ENCODE data around the gene DENND6B. TPM values are rescaled to one million over a fixed set of nuclear protein-coding genes. Genes with fewer than 3 reads are reported as not detected.

Gene DENND6B
- total and polyA plus RNA-seq, 2 of the 13 experiments (the other 11 are each of a cell fraction or from before 2014, with no cell fraction given), result 0.95 to 3.8 TPM

- TF ChIP-seq ZNF710 (CRISPR knock-in tag; IDR thresholded peaks at IDR 0.05; ENCODE audit: borderline replicate concordance) (no peak), SMC3 (IDR thresholded peaks at IDR 0.05; ENCODE audit: low read length) (no peak), ZNF878 (CRISPR knock-in tag; IDR thresholded peaks at IDR 0.05) (no peak), MTA3 (CRISPR knock-in tag; IDR thresholded peaks at IDR 0.05) (no peak), ZFY (CRISPR knock-in tag; IDR thresholded peaks at IDR 0.05) (no peak; the same call in 1 of the 2 replicates), BCL6 (CRISPR knock-in tag; IDR thresholded peaks at IDR 0.05) (no peak), MBNL3 (CRISPR knock-in tag; conservative IDR thresholded peaks at IDR 0.05) (no peak), ZNF616 (CRISPR knock-in tag; IDR thresholded peaks at IDR 0.05; ENCODE audit: low read depth) (no peak), BRF2 (CRISPR knock-in tag; IDR thresholded peaks at IDR 0.05) (no peak), ZFX (CRISPR knock-in tag; IDR thresholded peaks at IDR 0.05; ENCODE audit: low read depth) (peak; percentile 59), ZNF382 (CRISPR knock-in tag; IDR thresholded peaks at IDR 0.05; ENCODE audit: borderline replicate concordance) (no peak)
- TF ChIP-seq, protein P1, sequence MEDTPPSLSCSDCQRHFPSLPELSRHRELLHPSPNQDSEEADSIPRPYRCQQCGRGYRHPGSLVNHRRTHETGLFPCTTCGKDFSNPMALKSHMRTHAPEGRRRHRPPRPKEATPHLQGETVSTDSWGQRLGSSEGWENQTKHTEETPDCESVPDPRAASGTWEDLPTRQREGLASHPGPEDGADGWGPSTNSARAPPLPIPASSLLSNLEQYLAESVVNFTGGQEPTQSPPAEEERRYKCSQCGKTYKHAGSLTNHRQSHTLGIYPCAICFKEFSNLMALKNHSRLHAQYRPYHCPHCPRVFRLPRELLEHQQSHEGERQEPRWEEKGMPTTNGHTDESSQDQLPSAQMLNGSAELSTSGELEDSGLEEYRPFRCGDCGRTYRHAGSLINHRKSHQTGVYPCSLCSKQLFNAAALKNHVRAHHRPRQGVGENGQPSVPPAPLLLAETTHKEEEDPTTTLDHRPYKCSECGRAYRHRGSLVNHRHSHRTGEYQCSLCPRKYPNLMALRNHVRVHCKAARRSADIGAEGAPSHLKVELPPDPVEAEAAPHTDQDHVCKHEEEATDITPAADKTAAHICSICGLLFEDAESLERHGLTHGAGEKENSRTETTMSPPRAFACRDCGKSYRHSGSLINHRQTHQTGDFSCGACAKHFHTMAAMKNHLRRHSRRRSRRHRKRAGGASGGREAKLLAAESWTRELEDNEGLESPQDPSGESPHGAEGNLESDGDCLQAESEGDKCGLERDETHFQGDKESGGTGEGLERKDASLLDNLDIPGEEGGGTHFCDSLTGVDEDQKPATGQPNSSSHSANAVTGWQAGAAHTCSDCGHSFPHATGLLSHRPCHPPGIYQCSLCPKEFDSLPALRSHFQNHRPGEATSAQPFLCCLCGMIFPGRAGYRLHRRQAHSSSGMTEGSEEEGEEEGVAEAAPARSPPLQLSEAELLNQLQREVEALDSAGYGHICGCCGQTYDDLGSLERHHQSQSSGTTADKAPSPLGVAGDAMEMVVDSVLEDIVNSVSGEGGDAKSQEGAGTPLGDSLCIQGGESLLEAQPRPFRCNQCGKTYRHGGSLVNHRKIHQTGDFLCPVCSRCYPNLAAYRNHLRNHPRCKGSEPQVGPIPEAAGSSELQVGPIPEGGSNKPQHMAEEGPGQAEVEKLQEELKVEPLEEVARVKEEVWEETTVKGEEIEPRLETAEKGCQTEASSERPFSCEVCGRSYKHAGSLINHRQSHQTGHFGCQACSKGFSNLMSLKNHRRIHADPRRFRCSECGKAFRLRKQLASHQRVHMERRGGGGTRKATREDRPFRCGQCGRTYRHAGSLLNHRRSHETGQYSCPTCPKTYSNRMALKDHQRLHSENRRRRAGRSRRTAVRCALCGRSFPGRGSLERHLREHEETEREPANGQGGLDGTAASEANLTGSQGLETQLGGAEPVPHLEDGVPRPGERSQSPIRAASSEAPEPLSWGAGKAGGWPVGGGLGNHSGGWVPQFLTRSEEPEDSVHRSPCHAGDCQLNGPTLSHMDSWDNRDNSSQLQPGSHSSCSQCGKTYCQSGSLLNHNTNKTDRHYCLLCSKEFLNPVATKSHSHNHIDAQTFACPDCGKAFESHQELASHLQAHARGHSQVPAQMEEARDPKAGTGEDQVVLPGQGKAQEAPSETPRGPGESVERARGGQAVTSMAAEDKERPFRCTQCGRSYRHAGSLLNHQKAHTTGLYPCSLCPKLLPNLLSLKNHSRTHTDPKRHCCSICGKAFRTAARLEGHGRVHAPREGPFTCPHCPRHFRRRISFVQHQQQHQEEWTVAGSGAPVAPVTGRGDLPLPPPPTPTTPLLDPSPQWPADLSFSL (CRISPR knock-in tag; IDR thresholded peaks at IDR 0.05), result no peak
- TF ChIP-seq, protein P2, sequence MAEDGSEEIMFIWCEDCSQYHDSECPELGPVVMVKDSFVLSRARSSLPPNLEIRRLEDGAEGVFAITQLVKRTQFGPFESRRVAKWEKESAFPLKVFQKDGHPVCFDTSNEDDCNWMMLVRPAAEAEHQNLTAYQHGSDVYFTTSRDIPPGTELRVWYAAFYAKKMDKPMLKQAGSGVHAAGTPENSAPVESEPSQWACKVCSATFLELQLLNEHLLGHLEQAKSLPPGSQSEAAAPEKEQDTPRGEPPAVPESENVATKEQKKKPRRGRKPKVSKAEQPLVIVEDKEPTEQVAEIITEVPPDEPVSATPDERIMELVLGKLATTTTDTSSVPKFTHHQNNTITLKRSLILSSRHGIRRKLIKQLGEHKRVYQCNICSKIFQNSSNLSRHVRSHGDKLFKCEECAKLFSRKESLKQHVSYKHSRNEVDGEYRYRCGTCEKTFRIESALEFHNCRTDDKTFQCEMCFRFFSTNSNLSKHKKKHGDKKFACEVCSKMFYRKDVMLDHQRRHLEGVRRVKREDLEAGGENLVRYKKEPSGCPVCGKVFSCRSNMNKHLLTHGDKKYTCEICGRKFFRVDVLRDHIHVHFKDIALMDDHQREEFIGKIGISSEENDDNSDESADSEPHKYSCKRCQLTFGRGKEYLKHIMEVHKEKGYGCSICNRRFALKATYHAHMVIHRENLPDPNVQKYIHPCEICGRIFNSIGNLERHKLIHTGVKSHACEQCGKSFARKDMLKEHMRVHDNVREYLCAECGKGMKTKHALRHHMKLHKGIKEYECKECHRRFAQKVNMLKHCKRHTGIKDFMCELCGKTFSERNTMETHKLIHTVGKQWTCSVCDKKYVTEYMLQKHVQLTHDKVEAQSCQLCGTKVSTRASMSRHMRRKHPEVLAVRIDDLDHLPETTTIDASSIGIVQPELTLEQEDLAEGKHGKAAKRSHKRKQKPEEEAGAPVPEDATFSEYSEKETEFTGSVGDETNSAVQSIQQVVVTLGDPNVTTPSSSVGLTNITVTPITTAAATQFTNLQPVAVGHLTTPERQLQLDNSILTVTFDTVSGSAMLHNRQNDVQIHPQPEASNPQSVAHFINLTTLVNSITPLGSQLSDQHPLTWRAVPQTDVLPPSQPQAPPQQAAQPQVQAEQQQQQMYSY (CRISPR knock-in tag; IDR thresholded peaks at IDR 0.05), result no peak
These were observed 12.1 kb downstream of the DENND6B start (continued) for GRCh38 chr22:50314455-50315288.

Measured in HepG2 (cell line).